Brain pericyte (primary cell): Measurements from ENCODE around the gene SNX33.

Source experiments
- DNase-seq: peaks from one replicate; pipeline ENCODE4 v3.0.0-alpha.2; 2012; ENCODE audit warnings: low read depth, low spot score

SNX33 gene

DNA sequence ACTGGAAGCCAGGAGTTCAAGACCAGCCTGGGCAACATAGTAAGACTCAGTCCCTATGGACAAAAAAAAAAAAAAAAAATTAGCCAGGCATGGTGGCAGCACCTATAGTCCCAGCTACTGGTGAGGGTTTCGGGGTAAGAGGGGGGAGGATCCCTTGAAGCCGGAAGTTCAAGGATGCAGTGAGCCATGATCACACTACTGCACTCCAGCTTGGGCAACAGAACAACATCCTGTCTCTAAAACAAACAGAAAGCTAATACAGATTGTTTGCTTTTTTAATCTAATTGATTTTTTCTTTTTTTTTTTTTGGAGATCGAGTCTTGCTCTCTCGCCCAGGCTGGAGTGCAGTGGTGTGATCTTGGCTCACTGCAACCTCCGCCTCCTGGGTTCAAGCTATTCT is 6.1 kb upstream of the SNX33 start:
- DNase-seq: no peak

DNA sequence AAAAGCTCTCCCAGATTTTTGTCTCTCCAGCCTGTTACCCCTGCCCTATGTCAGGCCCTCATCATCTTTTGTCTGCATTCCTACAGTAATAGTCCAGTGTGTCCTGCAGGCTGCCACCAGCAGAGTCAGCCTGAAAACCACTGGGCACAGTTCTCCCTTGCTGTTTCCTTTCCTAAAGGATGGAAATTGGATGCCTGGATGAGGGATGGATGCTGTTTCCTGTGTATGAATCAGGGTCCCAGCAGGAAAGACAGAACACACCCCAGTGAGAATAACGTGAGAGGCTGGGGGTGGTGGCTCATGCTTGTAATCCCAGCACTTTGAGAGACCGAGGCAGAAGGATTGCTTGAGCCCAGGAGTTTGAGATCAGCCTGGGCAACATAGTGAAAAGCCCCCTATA is 3.3 kb upstream of the SNX33 start:
- no peak for DNase-seq

DNA sequence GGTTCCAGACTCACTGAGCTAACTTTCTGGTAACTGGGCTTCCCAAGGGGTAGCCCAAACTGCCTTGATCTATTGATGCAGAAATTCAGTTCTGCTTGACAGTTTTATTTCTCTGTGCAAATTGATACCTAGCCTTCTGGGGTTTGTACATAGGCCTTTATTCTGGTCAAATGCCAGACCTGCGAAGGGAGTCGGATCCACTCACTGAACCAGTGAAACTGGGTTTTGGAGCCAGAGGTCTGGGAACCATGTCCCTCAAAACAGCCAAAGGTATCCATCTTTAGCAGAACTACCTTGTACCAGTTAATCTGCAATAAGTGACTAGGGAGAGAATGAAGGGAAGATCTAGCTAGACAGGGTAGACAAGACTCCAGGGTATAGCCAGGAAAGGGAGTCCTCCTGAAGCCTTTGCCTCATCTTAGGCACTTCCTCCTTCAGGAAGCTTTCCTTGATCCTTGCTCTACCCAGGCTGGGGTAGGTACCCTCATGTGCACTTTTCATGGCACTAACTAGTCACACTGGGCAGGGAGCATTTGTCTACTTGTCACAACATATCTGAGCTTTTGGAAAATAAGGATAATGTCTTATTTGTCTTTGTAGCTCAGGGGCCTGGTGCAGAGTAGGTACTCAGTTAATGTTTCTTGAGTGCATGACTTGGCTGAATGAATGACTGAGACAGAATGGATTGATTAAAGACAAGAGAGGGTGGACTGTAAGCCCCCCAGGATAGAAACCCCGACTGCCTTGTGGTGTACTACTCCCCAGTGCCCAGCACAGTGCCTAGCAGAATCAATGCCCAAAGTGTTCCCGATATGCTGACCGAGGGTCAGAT is 1.4 kb upstream of the SNX33 start:
- DNase-seq: no peak

DNA sequence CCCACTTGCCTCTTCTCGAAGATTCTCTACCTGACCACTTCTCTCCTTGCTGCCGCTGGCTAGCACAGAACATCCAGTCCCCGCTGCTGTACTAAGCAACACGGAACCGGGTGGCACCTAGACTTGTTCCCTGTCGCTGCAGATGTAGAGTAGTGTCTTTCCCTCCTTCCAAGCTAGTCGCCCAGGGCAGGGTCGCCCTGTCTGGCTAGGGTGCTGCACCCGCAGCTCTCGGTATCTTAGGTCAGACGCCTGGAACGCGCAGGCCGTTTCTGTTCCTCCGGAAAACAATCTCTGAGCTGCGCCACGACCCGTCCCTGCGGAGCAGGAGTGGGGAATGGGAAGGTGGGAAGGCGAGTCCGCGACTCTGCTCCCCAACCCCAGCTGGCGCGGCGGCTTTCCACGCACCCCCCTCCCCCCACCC is 758 bp upstream of the SNX33 start:
- DNase-seq: no peak

DNA sequence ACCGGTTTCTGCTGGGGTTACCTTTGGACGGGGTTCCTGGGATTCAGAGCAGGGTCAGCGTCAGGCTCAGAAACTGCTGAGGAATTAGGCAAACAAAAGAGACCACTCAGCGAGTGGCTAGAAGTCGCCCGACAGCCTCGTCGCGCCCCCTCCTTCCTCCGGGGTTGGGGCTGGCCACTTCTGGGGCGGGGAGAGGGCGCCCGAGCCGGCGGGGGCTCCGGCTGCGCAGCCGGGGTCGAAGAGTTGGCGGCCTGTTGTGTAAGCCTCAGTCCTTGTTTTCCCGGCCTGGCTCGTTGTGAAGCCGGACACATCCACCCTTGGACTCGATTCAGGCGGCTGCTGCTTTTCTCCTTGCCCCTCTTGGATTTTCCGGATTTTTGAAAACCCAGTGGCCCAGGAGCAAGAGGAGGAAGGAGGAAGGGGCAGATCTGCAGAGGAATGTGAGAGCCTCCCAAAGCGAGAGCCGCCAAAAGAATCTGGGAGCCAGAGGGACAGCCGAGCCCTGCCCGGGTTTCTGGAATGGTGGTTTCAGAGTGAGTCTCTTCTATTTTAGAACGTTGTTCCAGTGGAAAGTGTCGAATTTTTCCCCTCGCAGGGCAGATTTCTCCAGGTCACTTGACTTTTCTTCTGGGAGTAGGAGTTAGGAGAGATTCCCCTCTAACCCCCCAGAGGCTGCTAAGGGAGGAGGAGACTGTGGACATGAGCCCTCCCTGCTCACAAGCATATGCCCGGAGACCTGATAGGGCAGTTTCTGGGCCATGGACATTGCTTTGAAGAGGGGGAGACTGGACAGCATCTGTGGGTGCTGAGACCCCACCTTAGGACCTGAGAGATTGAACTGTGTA is 666 bp downstream of the SNX33 start:
- DNase-seq: no peak

DNA sequence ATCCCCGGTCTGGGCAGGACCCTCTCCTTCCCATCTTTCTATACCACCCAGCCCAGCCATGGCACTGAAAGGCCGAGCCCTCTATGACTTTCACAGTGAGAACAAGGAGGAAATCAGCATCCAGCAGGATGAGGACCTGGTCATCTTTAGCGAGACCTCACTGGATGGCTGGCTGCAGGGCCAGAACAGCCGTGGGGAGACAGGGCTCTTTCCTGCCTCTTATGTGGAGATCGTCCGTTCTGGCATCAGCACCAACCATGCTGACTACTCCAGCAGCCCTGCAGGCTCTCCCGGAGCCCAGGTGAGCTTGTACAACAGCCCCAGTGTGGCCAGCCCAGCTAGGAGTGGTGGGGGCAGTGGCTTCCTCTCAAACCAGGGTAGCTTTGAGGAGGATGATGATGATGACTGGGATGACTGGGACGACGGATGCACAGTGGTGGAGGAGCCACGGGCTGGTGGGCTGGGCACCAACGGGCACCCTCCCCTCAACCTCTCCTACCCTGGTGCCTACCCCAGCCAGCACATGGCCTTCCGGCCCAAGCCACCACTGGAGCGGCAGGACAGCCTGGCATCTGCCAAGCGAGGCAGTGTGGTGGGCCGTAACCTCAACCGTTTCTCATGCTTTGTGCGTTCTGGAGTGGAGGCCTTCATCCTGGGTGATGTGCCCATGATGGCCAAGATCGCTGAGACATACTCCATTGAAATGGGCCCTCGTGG is 1.5 kb downstream of the SNX33 start:
- DNase-seq: no peak

DNA sequence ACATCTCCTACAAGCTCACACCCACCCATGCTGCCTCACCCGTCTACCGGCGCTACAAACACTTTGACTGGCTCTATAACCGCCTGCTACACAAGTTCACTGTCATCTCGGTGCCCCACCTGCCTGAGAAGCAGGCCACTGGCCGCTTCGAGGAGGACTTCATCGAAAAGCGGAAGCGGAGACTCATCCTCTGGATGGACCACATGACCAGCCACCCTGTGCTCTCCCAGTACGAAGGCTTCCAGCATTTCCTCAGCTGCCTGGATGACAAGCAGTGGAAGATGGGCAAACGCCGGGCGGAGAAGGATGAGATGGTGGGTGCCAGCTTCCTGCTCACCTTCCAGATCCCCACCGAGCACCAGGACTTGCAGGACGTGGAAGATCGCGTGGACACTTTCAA is 2.1 kb downstream of the SNX33 start:
- no peak for DNase-seq

DNA sequence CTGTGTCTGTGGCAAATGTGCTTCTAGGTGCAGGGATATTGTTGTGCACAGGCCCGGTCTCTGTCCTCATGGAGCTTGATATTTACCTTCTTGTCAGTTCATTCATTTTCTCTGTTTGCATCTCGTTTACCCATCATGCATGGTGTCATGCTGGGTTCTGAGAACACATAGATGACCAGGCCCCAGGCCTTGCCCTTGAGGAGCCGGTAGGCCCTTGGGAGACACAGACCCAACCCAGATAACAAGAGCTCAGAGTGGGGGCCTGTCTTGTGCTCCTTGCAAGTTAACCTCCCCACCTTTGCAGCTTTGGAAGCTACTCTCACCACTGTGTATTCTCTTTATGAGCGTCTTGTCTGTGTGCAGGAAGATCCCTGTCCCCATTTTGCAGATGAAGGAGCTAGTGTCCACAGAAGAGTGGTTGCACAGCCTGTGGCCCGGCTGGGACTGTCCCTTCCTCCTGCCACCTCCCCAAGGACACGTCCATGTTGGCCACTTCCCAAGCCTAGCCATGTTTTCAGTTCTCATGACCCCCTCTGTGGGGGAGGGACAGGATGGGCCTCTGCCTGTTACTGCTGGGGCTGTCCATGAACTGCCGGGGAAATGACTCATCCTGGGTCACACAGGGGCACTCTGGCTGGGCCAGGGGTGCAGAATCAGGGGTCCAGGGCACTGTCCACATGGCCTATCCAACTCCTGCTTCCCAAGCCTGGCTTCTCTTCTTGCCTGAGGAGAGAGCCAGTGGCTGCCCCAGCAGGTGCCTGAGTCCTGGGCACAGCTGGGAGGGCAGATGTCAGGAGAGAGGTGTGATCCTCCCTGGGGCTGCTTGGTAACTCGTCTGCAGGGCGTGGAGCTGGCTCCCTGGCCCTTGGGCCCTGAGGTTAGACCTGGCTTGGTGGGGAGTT is 3.4 kb downstream of the SNX33 start:
- DNase-seq: no peak

DNA sequence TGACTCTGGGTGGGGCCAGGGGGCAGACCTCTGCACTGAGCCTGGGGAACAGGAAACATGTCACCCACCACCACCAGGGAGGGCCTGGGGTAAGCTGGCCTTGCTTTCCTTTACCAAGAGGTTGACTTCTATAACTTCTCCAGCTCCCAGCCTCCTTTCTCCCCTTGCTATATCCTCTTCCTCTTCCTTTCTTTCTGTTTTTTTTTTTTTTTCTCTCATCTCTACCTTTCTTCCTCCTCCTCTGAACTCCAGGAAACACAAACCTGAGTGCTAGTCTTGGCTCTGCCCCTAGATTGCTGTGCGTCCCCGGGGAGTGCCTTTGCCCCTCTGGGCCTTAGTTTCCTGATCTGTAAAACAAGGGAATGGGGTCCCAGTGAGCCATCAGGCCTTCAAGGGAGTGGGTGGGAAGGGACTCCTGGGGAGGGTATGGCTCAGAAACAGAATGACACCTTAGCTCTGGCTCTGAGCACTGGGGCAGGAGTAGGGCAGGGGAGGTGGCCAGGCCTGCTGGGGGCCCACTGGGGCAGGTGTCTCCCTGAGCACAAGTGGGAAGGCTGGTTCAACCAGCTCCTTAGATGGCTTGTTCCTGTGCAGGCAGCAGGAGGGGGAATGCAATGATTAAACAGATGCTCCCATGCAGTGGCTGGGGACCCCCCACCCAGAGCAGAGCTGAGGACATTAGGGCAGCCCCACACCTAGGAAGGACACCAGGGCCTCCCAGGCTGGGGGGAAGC is 4.3 kb downstream of the SNX33 start:
- DNase-seq: no peak

DNA sequence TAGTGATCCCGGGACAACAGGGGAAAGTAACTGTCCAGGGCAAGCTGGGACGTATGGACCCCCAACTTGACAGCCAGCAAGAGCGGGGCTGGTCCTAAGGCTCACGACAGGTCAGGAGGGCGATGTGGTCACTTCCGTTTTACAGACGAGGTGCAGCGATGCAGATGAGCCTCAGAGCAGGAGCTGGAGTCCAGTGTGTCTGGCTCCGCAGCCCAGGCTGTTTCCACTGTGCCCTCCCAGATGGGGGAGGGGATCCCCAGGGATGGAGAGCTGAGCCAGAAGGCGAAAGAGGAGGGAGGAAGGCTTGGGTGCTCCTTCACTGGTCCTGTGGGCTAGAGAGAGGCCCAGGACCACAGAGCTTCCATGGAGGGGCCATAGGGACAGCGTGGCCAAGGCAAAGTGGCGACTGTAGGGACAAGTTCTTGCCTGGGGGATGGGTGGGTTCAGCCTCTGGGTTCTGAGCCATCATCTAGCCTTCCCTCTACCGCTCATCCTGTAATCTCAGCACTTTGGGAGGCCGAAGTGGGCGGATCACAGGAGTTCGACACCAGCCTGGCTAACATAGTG is 5.7 kb downstream of the SNX33 start:
- DNase-seq: no peak

DNA sequence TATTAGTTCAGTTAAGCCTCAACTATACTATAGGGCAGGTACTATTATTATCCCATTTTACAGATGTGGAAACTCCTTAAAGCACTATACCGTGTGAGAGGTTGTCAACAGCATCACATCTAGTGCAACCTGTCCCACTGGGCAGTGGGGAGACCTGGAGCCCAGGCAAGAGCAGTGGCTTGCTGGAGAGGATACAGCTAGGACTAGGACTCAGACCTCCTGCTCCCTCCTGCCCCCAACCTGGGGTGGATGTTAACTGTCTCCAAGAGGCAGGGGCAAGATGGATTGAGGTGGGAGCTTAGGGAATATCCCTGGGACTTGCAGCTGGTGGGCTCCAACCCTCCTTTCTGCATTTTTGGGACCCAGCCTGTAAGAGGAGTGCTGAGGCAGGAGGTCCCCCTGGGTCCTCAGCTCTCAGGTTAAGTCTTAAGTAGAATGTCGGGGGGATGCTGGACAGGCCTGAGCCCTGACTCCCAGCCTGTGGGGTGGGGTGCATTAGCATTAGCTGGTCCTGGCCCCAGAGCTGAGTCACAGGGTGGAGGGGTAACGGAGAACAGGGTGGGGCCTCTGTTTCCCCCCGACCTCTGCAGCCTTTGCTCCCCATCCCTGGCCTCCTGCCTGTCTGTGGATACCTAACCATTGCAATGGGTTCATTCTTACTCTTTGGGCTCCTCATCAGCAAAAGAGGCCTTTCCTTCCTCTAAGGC is 6.6 kb downstream of the SNX33 start:
- no peak for DNase-seq

DNA sequence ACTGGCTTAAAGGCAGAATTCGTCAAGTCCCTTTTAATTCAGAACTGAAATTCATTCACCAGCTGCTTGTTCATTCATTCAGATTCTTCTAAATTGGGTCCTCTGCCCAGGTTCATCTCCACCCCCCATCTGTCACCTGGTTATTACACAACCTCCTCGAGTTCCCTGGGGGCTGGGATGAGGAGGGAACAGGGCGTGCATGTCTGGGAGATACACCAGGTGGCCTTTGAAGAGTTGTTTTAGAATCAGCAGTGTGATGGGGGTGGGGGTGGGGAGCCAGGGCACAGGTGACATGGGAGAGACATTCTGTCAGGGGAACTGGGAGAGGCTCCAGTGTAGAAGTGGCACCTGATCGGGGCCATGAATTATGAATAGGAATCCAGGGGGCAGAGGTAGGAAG is 8.2 kb downstream of the SNX33 start:
- no peak for DNase-seq

DNA sequence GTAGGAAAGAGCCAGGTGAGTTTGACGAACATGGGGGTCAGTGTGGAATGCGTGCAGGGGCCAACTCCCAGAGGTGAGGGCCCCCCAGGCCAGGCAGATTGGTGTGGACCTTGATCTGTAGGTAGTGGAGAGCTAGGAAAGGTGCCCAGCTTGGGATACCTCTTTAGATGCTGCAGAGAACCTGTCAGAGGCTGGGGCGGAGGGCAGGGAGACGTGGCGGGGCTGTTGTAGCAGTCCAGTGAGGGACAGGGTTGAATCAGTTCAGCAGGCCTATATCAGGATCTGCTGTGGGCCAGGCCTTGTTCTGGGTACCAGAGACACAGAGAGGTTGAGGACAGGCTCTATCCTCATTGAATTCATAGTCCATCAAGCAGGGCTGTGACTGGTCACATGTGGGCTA is 8.6 kb downstream of the SNX33 start:
- no peak for DNase-seq

DNA sequence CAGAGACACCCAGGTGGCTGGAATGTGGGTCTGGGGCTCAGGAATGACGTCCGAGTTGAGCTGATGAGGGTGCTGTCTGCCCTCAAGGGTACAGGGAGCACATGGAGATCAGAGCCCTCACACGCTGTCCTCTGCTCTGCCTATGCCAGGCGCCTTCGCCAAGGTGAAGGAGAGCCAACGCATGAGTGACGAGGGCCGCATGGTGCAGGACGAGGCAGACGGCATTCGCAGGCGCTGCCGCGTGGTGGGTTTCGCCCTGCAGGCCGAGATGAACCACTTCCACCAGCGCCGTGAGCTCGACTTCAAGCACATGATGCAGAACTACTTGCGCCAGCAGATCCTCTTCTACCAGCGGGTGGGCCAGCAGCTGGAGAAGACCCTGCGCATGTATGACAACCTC is 9.1 kb downstream of the SNX33 start:
- no peak for DNase-seq

DNA sequence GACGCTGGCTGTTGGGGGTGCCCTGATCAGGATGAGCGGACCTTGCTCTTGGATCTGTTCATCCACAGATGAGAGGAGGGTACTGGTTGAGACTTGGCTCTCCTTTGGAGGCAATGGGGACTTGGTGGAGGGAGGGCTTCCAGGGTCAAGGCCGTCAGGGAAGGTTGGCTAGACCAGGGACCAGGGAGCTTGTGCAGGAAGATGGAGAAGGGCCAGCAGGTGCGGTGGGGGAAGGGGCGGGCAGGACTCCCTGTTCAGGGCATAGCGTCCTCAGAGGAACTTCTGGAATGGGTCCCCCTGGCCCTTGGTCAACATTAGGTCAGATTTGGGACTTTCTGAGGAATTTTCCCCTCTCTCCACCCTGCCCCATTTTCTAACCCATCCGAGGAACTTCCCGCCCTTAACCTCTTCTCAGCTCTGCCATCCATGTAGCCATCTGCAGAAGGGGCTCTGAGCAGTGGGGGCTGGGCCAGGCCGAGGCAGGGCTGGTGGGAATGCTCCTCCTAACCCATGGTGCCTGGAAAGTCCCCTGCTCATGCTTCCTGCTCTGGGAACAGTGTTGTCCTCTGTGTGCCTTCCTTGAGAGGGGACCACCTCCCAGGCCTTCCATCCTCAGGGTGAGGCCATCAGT is 11.5 kb downstream of the SNX33 start:
- DNase-seq: no peak

DNA sequence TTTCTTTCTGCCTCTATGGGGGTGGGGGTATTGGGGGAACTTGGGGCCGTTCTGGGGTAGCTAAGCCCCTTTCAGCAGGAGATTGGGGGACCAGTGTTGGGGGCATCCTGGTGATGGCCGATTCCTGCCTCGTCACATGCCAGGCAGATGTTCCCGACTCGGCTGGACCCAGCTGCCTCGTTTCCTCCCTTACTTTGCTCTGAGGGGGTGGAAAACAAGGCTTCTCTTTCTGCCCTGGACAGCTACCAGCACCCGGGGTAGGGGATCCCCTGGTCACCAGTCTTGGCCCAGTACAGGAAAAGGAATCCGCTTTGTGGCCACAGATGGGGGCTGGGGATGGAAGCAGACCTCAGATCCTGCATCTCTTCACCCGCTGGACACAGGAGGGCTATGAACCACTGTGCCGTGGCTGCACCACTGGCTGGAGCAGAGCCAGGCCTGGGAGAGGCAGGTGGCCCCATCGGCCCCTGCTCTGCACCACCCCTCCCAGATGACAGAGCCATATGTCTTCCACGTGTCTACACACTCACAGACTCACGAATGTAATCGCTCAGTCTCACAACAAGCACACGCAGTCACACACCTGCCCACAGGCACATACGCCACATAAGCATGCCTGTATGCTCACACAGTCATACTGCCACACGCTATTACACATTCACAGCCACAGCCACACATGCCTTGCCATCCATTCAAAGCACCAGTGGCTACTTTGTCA is 12.4 kb downstream of the SNX33 start:
- DNase-seq: no peak

DNA sequence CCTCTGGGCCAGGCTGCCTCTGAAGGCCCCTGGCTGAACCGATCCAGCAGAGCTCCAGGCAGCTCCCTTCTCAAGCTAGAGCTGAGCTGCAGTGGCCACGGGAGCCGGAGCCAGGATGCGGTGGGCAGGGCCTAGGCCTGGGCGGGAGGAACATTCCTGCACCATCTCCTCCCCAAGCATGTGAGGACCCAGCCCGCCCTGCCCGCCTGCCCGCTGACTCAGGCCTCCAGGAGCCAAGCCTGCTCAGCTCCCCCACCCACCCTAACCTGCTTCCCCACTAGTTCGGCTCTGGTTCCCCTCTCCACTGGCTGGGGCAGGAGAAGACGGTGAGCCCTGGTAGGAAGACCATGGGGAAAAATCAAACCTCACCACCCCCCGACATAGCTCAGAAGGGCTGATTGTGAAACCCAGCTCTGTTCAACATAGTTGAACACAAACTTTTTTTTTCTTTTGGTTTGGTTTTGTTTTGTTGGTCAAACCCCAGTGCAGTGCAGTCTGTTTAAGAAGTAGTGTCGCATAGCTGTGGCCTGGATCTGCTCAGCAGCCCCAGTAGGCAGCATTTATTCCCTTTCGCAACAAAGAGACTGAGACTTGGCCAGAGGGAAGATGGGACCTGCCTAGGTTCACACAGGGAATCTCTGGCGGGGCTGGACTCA is 13.5 kb downstream of the SNX33 start:
- DNase-seq: peak; percentile 69

DNA sequence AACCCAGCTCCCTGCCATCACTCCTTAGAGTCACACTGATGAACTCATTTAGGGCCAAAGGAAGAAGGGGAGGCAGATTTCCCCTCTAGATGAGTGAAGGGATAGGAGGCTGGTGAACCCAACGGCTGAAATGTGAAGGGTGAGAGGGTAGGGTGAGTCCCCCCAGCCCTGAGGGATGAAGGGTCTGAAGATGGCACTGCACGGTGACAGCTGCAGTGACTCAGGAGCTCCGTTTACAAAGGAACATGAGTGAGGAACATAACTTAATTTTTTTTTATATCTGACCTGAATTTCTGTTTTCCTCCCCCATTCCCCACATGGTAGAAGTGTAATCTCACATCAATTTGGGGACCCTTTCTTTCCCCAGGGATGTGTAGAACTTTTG is 14.0 kb downstream of the SNX33 start:
- no peak for DNase-seq
